Suprapubic skin (tissue), 4 donors: ENCODE results near the gene FMNL2. TPM values are rescaled to one million over a fixed set of nuclear protein-coding genes. Genes with fewer than 3 reads are reported as not detected.
A peak's percentile ranks its signal among the peaks of the same experiment; 100 is the strongest.
"Not testable (repeated sequence)": the region's sequence is repeated elsewhere in the genome, so short reads cannot be mapped to it uniquely, and the experiment has no call there.

Experiments
- DNase-seq, 2 donors: peaks; one replicate each; pipeline ENCODE4 v3.0.0-alpha.2; 2019; ENCODE audit warnings: low spot score in 2 of 2
- H3K27ac ChIP-seq: fragments of 200-600 bp; sonication (generic); one replicate; pipeline ENCODE4 v1.5.1; 2019
- H3K27me3 ChIP-seq: fragments of 200-600 bp; sonication (generic); one replicate; pipeline ENCODE4 v1.5.1; 2019
- H3K36me3 ChIP-seq: fragments of 200-600 bp; sonication (generic); one replicate; pipeline ENCODE4 v1.5.1; 2019
- H3K4me1 ChIP-seq: fragments of 200-600 bp; sonication (generic); one replicate; pipeline ENCODE4 v1.5.1; 2019
- H3K4me3 ChIP-seq: fragments of 200-600 bp; sonication (generic); one replicate; pipeline ENCODE4 v1.5.1; 2019; ENCODE audit warnings: mild to moderate bottlenecking
- H3K9me3 ChIP-seq: fragments of 200-600 bp; sonication (generic); one replicate; pipeline ENCODE4 v1.5.1; 2019
- EP300 ChIP-seq: sonication (generic); formaldehyde crosslinking; IDR thresholded peaks from one replicate; pipeline ENCODE4 v1.6.1; 2017; ENCODE audit warnings: antibody characterized with exemption
- POLR2A ChIP-seq, 2 donors: fragments of 450-650 bp; IDR thresholded peaks; one replicate each; pipeline ENCODE4 v1.6.1; 2017; ENCODE audit warnings: antibody characterized with exemption in 2 of 2, mild to moderate bottlenecking in 2 of 2, moderate library complexity in 2 of 2
- POLR2AphosphoS5 ChIP-seq, 3 donors: sonication (generic); formaldehyde crosslinking; IDR thresholded peaks; one replicate each; pipeline ENCODE4 v1.6.1; 2017; ENCODE audit warnings: antibody characterized with exemption in 3 of 3
- WGBS: methylation state at CpG from one replicate; pipeline ENCODE4 v1.1.5; 2018; 5-methylcytosine and 5-hydroxymethylcytosine counted together
- total RNA-seq, 4 donors: library from RNA; depleted of rRNA; stranded (reverse); fragments of >200 nt; gene quantifications; one replicate each; pipeline ENCODE4 v1.1.0, GENCODE V29; 2016
- TF ChIP-seq, protein P1 (sequence below), 2 donors: fragments of 200-600 bp in 1 of 2; fragments of 450-650 bp in 1 of 2; sonication (generic) in 1 of 2; IDR thresholded peaks; one replicate each; pipeline ENCODE4 v1.5.1; 2016 to 2019; ENCODE audit warnings: antibody characterized with exemption in 2 of 2, mild to moderate bottlenecking in 1 of 2, moderate library complexity in 1 of 2

The FMNL2 gene
- total RNA-seq, 4 donors from 2014 or later, result 15.4 to 18.1 (median 16.0) TPM

DNA sequence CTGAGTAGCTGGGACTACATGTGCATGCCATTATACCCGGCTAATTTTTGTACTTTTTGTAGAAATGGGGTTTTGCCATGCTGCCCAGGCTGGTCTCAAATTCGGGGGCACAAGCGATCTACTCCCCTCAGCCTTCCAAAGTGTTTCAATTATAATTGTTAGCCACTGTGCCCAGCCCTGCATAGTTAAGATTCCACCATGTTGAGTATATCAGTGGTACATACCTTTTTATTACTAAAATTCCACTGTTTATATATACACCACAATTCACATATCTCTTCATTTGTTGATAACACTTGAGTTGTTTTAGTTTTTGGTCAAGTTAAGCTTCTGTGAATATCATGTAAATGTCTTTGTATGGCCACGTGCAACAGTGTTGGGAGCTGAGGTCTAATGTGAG is 12.8 kb upstream of the FMNL2 start:
- WGBS, result 88% methylated on average over 4 of the region's 4 CpGs
- no peaks in the 10 kb centered on the region for H3K36me3 ChIP-seq
- no peaks in the 10 kb centered on the region for H3K27me3 ChIP-seq
- H3K4me3 ChIP-seq, result no peak overlapping the region
- H3K9me3 ChIP-seq, result no peaks in the 10 kb centered on the region
- TF ChIP-seq, protein P1, sequence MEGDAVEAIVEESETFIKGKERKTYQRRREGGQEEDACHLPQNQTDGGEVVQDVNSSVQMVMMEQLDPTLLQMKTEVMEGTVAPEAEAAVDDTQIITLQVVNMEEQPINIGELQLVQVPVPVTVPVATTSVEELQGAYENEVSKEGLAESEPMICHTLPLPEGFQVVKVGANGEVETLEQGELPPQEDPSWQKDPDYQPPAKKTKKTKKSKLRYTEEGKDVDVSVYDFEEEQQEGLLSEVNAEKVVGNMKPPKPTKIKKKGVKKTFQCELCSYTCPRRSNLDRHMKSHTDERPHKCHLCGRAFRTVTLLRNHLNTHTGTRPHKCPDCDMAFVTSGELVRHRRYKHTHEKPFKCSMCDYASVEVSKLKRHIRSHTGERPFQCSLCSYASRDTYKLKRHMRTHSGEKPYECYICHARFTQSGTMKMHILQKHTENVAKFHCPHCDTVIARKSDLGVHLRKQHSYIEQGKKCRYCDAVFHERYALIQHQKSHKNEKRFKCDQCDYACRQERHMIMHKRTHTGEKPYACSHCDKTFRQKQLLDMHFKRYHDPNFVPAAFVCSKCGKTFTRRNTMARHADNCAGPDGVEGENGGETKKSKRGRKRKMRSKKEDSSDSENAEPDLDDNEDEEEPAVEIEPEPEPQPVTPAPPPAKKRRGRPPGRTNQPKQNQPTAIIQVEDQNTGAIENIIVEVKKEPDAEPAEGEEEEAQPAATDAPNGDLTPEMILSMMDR (IDR thresholded peaks at IDR 0.05), result no peak
- TF ChIP-seq EP300 (no peak), POLR2AphosphoS5 (IDR thresholded peaks at IDR 0.05) (no peak), POLR2A (IDR thresholded peaks at IDR 0.05) (no peak)
- no peak for DNase-seq
- no peaks in the 10 kb centered on the region for H3K4me1 ChIP-seq
- no peak overlapping the region for H3K27ac ChIP-seq

DNA sequence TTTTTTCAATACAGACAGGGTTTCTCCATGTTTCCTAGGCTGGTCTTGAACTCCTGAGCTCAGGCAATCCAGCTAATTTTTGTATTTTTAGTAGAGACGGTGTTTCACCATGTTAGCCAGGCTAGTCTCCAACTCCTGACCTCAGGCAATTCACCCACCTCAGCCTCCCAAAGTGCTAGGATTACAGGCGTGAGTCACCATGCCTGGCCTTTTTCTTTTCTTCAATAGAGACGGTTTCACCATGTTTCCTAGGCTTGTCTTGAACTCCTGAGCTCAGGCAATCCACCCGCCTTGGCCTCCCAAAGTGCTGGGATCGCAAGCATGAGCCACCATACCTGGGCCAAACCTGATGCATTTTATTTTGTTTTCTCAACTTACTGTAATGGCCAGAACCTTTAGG is 9.8 kb upstream of the FMNL2 start:
- not testable (repeated sequence) for H3K27me3 ChIP-seq, H3K9me3 ChIP-seq, DNase-seq, H3K4me3 ChIP-seq, H3K27ac ChIP-seq, H3K4me1 ChIP-seq, H3K36me3 ChIP-seq
- 94% methylated on average over 5 of the region's 5 CpGs for WGBS

DNA sequence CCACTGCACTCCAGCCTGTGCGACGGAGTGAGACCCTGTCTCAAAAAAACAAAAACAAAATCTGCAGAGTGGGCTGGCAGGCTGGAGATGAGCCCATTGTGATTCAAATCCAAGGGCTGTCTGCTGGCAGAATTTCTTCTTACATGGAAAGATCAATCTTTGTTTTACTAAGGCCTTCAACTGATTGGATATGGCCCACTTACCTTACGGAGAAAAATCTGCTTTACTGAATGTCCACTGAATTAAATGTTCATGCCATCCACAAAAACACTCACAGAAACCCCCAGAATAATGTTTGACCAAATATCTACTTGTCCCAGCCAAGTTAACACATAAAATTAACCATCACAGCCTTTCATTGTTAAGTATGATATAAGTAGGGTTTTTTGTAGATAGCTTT is 8.3 kb upstream of the FMNL2 start:
- WGBS, result 98% methylated on average over 3 of the region's 3 CpGs
- no peak overlapping the region for H3K4me3 ChIP-seq
- H3K9me3 ChIP-seq, result no peaks in the 10 kb centered on the region
- no peak for TF ChIP-seq POLR2A (IDR thresholded peaks at IDR 0.05)
- TF ChIP-seq, protein P1 (IDR thresholded peaks at IDR 0.05), result no peak
- no peak for TF ChIP-seq EP300
- TF ChIP-seq POLR2AphosphoS5 (IDR thresholded peaks at IDR 0.05), result no peak
- no peaks in the 10 kb centered on the region for H3K27me3 ChIP-seq
- no peaks in the 10 kb centered on the region for H3K4me1 ChIP-seq
- DNase-seq, result no peak
- H3K27ac ChIP-seq, result no peak overlapping the region
- no peaks in the 10 kb centered on the region for H3K36me3 ChIP-seq

DNA sequence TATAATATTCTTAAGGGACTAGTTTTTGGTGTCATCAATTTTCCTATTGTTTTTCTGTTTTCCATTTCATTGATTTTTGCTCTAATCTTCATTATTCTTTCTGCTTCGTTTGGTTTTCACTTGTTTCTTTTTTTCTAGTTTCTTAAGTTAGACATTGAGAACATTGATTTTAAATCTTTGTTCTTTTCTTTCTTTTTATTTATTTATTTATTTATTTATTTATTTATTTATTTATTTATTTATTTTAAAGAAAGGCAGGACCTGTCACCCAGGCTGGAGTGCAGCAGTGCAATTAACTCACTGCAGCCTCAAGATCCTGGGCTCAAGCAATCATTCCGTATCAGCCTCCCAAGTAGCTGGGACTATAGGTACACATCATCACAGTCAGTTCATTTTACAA is 7.0 kb upstream of the FMNL2 start:
- H3K4me1 ChIP-seq, result no peaks in the 10 kb centered on the region
- H3K36me3 ChIP-seq, result no peaks in the 10 kb centered on the region
- TF ChIP-seq POLR2AphosphoS5 (IDR thresholded peaks at IDR 0.05), result no peak
- TF ChIP-seq, protein P1 (IDR thresholded peaks at IDR 0.05), result no peak
- TF ChIP-seq EP300, result no peak
- no peak for TF ChIP-seq POLR2A (IDR thresholded peaks at IDR 0.05)
- no peaks in the 10 kb centered on the region for H3K9me3 ChIP-seq
- DNase-seq, result no peak
- WGBS, result 98% methylated on average over 2 of the region's 2 CpGs
- no peak overlapping the region for H3K27ac ChIP-seq
- H3K27me3 ChIP-seq, result no peaks in the 10 kb centered on the region
- no peak overlapping the region for H3K4me3 ChIP-seq

DNA sequence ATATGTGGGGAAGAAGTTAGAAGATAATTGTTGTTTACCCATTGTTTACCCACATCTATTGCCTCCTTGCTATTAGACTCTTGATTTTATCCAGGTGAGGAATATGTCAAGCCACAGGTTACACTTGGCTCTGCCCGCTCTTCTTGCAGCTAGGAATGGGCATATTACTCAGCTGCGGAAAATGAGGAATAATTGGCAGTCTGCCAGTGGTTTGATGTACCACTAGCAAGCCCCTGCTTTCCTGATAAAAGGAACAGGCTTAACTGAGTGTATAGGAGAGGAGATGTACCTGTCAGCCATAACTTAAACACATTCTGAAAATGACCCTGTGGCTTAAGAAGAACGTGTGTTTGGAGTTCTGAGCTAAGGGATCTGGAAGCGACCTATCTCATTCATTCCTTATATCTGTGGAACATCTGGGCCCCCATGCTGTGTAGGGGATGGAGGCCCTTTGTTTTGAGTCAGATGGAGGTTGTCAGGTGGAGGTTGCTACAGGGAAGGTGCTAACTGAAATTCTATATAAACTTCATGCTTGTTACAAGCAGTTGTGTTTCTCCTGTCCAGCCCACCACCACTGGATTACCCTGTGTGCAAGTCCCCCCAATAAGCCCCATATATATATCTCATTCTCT is 4.6 kb upstream of the FMNL2 start:
- no peak for TF ChIP-seq EP300
- TF ChIP-seq, protein P1 (IDR thresholded peaks at IDR 0.05), result no peak
- no peak for TF ChIP-seq POLR2AphosphoS5 (IDR thresholded peaks at IDR 0.05)
- no peak for TF ChIP-seq POLR2A (IDR thresholded peaks at IDR 0.05)
- no peaks in the 10 kb centered on the region for H3K9me3 ChIP-seq
- H3K4me1 ChIP-seq, result peaks cover 9% of the 10 kb centered on the region
- H3K36me3 ChIP-seq, result no peaks in the 10 kb centered on the region
- DNase-seq, result no peak
- 80% methylated on average over 4 of the region's 4 CpGs for WGBS
- no peak overlapping the region for H3K27ac ChIP-seq
- H3K27me3 ChIP-seq, result no peaks in the 10 kb centered on the region
- H3K4me3 ChIP-seq, result no peak overlapping the region

DNA sequence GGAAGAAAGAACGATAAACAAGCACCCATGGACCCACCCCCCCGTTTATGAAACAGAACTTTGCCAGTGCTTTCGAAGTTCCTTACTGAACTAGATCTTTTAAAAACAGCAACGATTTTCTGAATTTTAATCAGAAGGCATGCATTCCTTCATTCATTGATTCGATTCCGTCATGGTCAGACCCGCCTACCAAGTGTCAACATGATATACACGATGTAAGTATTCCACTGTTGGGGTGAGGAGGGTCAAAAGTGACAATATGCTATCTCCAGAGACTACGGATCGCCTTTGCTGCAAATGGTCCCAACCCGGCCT is 316 bp upstream of the FMNL2 start:
- no peak for DNase-seq
- Histone ChIP-seq H3K27me3 (no peaks in the 10 kb centered on the region), H3K9me3 (no peaks in the 10 kb centered on the region), H3K36me3 (no peaks in the 10 kb centered on the region), H3K4me3 (peak overlapping the region; percentile 97), H3K4me1 (peaks cover 25% of the 10 kb centered on the region), H3K27ac (peak overlapping the region; percentile 84)
- WGBS, result 4% methylated on average over 11 of the region's 11 CpGs
- no peak for TF ChIP-seq POLR2A (IDR thresholded peaks at IDR 0.05)
- no peak for TF ChIP-seq POLR2AphosphoS5 (IDR thresholded peaks at IDR 0.05)
- TF ChIP-seq, protein P1 (IDR thresholded peaks at IDR 0.05), result no peak
- no peak for TF ChIP-seq EP300
